ENCODE results near the gene ZNF365. TPM values are rescaled to one million over a fixed set of nuclear protein-coding genes. Genes with fewer than 3 reads are reported as not detected.

Gene ZNF365
- total and polyA plus RNA-seq, 2 of the 8 experiments (the other 6 are each of a cell fraction or from before 2014, with no cell fraction given), result 0.41 to 0.43 TPM

GRCh38 chr10:62402508-62402907, 28.3 kb downstream of the ZNF365 start:
- POLR2A ChIA-PET (ENCODE audit: partially characterized antibody), result no interaction called here
- TF ChIP-seq TCF12 (IDR thresholded peaks at IDR 0.05; ENCODE audit: low read depth, low read length), result no peak
- TF ChIP-seq BRCA1 (IDR thresholded peaks at IDR 0.05; ENCODE audit: low read depth, low read length), result no peak
- TF ChIP-seq CHD2 (IDR thresholded peaks at IDR 0.05; ENCODE audit: low read length), result no peak
- no peak for TF ChIP-seq BACH1 (IDR thresholded peaks at IDR 0.05; ENCODE audit: low read length)
- TF ChIP-seq YY1 (IDR thresholded peaks at IDR 0.05; ENCODE audit: low read depth, low read length), result no peak
- TF ChIP-seq BCL11A (IDR thresholded peaks at IDR 0.05; ENCODE audit: low read depth in 2 of 2, low read length in 2 of 2), result no peak
- TF ChIP-seq ATF2 (IDR thresholded peaks at IDR 0.05; ENCODE audit: low read length), result no peak
- TF ChIP-seq CBX5 (IDR thresholded peaks at IDR 0.05; ENCODE audit: low read depth, low read length), result no peak
- no peak for TF ChIP-seq JUND (IDR thresholded peaks at IDR 0.05; ENCODE audit: low read length)
- TF ChIP-seq FOSL1 (IDR thresholded peaks at IDR 0.05; ENCODE audit: insufficient read depth, low read depth, low read length), result no peak
- TF ChIP-seq CEBPB (IDR thresholded peaks at IDR 0.05; ENCODE audit: low read depth, low read length), result no peak
- TF ChIP-seq, protein P1, sequence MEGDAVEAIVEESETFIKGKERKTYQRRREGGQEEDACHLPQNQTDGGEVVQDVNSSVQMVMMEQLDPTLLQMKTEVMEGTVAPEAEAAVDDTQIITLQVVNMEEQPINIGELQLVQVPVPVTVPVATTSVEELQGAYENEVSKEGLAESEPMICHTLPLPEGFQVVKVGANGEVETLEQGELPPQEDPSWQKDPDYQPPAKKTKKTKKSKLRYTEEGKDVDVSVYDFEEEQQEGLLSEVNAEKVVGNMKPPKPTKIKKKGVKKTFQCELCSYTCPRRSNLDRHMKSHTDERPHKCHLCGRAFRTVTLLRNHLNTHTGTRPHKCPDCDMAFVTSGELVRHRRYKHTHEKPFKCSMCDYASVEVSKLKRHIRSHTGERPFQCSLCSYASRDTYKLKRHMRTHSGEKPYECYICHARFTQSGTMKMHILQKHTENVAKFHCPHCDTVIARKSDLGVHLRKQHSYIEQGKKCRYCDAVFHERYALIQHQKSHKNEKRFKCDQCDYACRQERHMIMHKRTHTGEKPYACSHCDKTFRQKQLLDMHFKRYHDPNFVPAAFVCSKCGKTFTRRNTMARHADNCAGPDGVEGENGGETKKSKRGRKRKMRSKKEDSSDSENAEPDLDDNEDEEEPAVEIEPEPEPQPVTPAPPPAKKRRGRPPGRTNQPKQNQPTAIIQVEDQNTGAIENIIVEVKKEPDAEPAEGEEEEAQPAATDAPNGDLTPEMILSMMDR (IDR thresholded peaks at IDR 0.05; ENCODE audit: control extremely low read depth in 1 of 3, insufficient read depth in 1 of 3, low read depth in 1 of 3, low read length in 3 of 3), result no peak

More at GRCh38 chr10:62402508-62402907, 28.3 kb downstream of the ZNF365 start:
- no peak for DNase-seq (ENCODE audit: low read depth in 1 of 2, low spot score in 2 of 2)
- no peak overlapping the region for H3K56ac ChIP-seq (replicated peaks; ENCODE audit: insufficient read length, low read depth, low read length)
- no peak overlapping the region for H4K8ac ChIP-seq (ENCODE audit: extremely low read depth, insufficient read depth, low read length)
- no peak overlapping the region for H3K9ac ChIP-seq (replicated peaks in 1 of 4; ENCODE audit: extremely low read depth in 1 of 4, low read depth in 3 of 4, low read length in 3 of 4)
- H3K9me3 ChIP-seq (ENCODE audit: insufficient read depth in 2 of 2, low read depth in 1 of 2, low read length in 1 of 2), result no peaks in the 10 kb centered on the region; a peak in 1 of 4 replicates
- no peaks in the 10 kb centered on the region for H3K27me3 ChIP-seq (replicated peaks in 1 of 4; ENCODE audit: control insufficient read depth in 3 of 4, extremely low read depth in 1 of 4, insufficient read depth in 3 of 4, low read length in 3 of 4)
- no peak overlapping the region for H2AK5ac ChIP-seq (ENCODE audit: low read depth, low read length)
- no peak overlapping the region for H3K27ac ChIP-seq (ENCODE audit: low read depth, low read length)
- H2AFZ ChIP-seq (ENCODE audit: low read length), result no peak overlapping the region
- H3K18ac ChIP-seq (ENCODE audit: extremely low read depth, low read length), result no peak overlapping the region
- no peak overlapping the region for H2BK20ac ChIP-seq (ENCODE audit: low read length)
- no peak overlapping the region for H3K4me2 ChIP-seq (ENCODE audit: insufficient read depth in 1 of 2, low read depth in 2 of 2, low read length in 2 of 2)
- H3K4me1 ChIP-seq (replicated peaks in 1 of 4; ENCODE audit: control insufficient read depth in 3 of 4, insufficient read depth in 4 of 4, low read length in 3 of 4), result no peaks in the 10 kb centered on the region
- no peak overlapping the region for H4K91ac ChIP-seq (replicated peaks; ENCODE audit: insufficient read length, low read length)
- no peak overlapping the region for H3K4me3 ChIP-seq (ENCODE audit: extremely low read depth in 1 of 4, insufficient read depth in 2 of 4, low read depth in 3 of 4, low read length in 4 of 4)
- H3K23me2 ChIP-seq (ENCODE audit: low read depth, low read length), result no peaks in the 10 kb centered on the region
- no peaks in the 10 kb centered on the region for H3K36me3 ChIP-seq (ENCODE audit: control insufficient read depth in 2 of 4, insufficient read depth in 4 of 4, low read length in 3 of 4)
- H2BK5ac ChIP-seq (ENCODE audit: low read depth, low read length), result no peak overlapping the region
- no peak overlapping the region for H3K14ac ChIP-seq (ENCODE audit: insufficient read length)
- H4K5ac ChIP-seq (ENCODE audit: insufficient read length, low read depth, low read length), result no peak overlapping the region
- no peak for FAIRE-seq
- CTCF ChIA-PET (ENCODE audit: partially characterized antibody), result interaction anchor here (0.9 to 1.5 kb wide), 2 partner anchors 12 to 35 kb away, joined by 3 to 4 read pairs; no protein-coding TSS in a partner anchor
- H4K20me1 ChIP-seq (replicated peaks in 1 of 2; ENCODE audit: control insufficient read depth in 1 of 2, insufficient read depth in 2 of 2, low read length in 2 of 2), result no peaks in the 10 kb centered on the region
- no peaks in the 10 kb centered on the region for H3K79me2 ChIP-seq (ENCODE audit: control insufficient read depth in 1 of 2, insufficient read depth in 2 of 2, low read length in 2 of 2)
- no peak overlapping the region for H3K4ac ChIP-seq (replicated peaks; ENCODE audit: insufficient read length, low read depth, low read length)
- no peaks in the 10 kb centered on the region for H3K79me1 ChIP-seq (ENCODE audit: low read depth, low read length)
- no peak overlapping the region for H2BK120ac ChIP-seq (replicated peaks; ENCODE audit: low read depth, low read length)
- no peak overlapping the region for H3K23ac ChIP-seq (ENCODE audit: insufficient read length)
- no peak overlapping the region for H2BK12ac ChIP-seq (ENCODE audit: low read depth, low read length)
- H2BK15ac ChIP-seq (ENCODE audit: low read length), result no peak overlapping the region

All from H1 (cell line).